ENCODE results near the gene TMEM203.

The TMEM203 gene

GRCh38 chr9:137181680-137182079 lies 23.8 kb downstream of the TMEM203 start:
- DNase-seq (ENCODE audit: low read depth in 2 of 2), result no peak

GRCh38 chr9:137180491-137180890 lies 25.0 kb downstream of the TMEM203 start:
- no peak for DNase-seq (ENCODE audit: low read depth in 2 of 2)

GRCh38 chr9:137179761-137180160 lies 25.7 kb downstream of the TMEM203 start:
- DNase-seq (ENCODE audit: low read depth in 2 of 2), result no peak

- DNase-seq (ENCODE audit: low read depth in 2 of 2), result no peak
These were observed 26.4 kb downstream of the TMEM203 start for GRCh38 chr9:137178939-137179630.

- no peak for DNase-seq (ENCODE audit: low read depth in 2 of 2)
These were observed 27.1 kb downstream of the TMEM203 start for GRCh38 chr9:137178201-137178938.

- DNase-seq (ENCODE audit: low read depth in 2 of 2), result no peak
These were observed 28.9 kb downstream of the TMEM203 start for GRCh38 chr9:137176302-137177182.

- no peak for DNase-seq (ENCODE audit: low read depth in 2 of 2)
These were observed 30.0 kb downstream of the TMEM203 start for GRCh38 chr9:137175345-137175961.

GRCh38 chr9:137174722-137175293 lies 30.6 kb downstream of the TMEM203 start:
- DNase-seq (ENCODE audit: low read depth in 2 of 2), result no peak

GRCh38 chr9:137173796-137174664 lies 31.4 kb downstream of the TMEM203 start:
- DNase-seq (ENCODE audit: low read depth in 2 of 2), result no peak

- DNase-seq (ENCODE audit: low read depth in 2 of 2), result no peak
These were observed 32.3 kb downstream of the TMEM203 start for GRCh38 chr9:137172901-137173795.

- DNase-seq (ENCODE audit: low read depth in 2 of 2), result no peak
These were observed 34.1 kb downstream of the TMEM203 start for GRCh38 chr9:137171149-137171900.

- no peak for DNase-seq (ENCODE audit: low read depth in 2 of 2)
These were observed 34.8 kb downstream of the TMEM203 start for GRCh38 chr9:137170486-137171148.

- no peak for DNase-seq (ENCODE audit: low read depth in 2 of 2)
These were observed 35.5 kb downstream of the TMEM203 start, which contains the start of gene LRRC26 for GRCh38 chr9:137169896-137170358. Gene LRRC26 (minus strand): TSS chr9:137170051. CDS start chr9:137169943, 108 bp downstream.

GRCh38 chr9:137168904-137169856 lies 36.3 kb downstream of the TMEM203 start:
- no peak for DNase-seq (ENCODE audit: low read depth in 2 of 2)

- DNase-seq (ENCODE audit: low read depth in 2 of 2), result no peak
These were observed 36.9 kb downstream of the TMEM203 start for GRCh38 chr9:137168573-137168903.

GRCh38 chr9:137167747-137168572 lies 37.5 kb downstream of the TMEM203 start:
- no peak for DNase-seq (ENCODE audit: low read depth in 2 of 2)
